GM19455 (cell line): ENCODE results near the gene TUBA4B.
"Not testable (repeated sequence)": the region's sequence is repeated elsewhere in the genome, so short reads cannot be mapped to it uniquely, and the experiment has no call there.

Source experiments
- ATAC-seq: cut with Tn5 transposase; IDR thresholded peaks from one replicate; pipeline ENCODE4 v1.9.1; 2021; ENCODE audit not compliant: unreplicated experiment

The TUBA4B gene

DNA sequence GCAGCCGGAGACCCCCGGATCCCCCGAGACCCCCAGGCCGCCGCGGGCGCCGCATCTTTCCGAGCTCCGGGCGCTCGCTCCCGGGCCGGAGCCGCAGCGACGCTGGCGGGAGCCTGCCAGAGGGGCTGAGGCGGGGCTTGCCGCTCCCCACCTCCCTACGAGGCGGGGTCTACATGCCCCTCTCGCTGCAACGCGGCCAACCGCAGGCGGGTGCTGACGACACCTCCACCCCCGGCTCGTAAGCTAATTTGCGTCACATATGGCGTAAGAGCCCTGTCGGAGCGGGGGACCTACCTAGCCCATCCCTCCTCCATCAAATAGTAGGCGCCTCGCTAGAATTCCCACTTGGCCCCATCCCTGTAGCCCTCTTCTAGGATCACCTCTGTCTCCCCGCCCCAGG is 56.2 kb downstream of the TUBA4B start, which contains the start of gene PTPRN:
Gene PTPRN (minus strand): TSS at position 124 of the 400 bp plus-strand sequence. CDS start 69 bp downstream, at position 55.
- ATAC-seq: no peak

DNA sequence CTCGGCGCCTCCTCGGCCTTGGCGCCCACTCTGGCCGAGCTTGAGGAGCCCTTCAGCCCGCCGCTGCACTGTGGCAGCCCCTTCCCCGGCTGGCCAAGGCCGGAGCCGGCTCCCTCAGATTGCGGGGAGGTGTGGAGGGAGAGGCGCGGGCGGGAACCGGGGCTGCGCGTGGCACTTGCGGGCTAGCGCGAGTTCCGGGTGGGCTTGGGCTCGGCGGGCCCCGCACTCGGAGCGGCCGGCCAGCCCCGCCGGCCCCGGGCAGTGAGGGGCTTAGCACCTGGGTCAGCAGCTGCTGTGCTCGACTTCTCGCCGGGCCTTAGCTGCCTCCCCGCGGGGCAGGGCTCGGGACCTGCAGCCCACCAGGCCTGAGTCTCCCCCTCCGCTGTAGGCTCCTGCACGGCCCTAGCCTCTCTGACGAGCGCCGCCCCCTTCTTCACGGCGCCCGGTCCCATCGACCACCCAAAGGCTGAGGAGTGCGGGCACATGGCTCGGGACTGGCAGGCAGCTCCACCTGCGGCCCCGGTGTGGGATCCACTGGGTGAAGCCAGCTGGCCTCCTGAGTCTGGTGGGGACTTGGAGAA is 59.7 kb downstream of the TUBA4B start:
- not testable (repeated sequence) for ATAC-seq

GRCh38 chr2:219314804-219315468 is 61.9 kb downstream of the TUBA4B start:
- ATAC-seq: no peak
